GM12874 (cell line): ENCODE measurements around the gene PPARGC1A.

Source experiments
- TF ChIP-seq, protein P1 (sequence below): IDR thresholded peaks from 2 replicates; pipeline ENCODE4 v1.5.1; 2011; ENCODE audit warnings: low read depth, mild to moderate bottlenecking, control low read depth, low read length, moderate library complexity; ENCODE audit not compliant: insufficient read depth

PPARGC1A gene

DNA sequence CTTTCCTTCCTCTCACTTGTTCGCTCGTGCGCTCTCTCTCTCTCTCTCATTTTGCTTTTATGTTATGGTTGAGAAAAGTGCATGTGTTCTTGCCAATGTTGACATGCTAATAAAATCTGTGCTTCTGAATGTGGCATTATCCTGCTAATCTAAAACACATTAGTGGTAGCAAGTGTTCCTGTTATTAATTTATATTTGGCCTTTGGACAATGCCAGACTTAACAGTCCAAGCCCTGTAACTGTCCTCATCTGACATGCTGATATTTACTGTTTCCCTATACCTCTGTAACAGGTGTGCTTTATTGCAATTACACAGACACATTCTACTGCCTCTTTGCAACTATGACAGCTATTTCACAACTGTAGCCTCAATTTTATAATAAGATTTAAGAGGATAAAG lies 2.7 kb downstream of the PPARGC1A start:
- TF ChIP-seq, protein P1, sequence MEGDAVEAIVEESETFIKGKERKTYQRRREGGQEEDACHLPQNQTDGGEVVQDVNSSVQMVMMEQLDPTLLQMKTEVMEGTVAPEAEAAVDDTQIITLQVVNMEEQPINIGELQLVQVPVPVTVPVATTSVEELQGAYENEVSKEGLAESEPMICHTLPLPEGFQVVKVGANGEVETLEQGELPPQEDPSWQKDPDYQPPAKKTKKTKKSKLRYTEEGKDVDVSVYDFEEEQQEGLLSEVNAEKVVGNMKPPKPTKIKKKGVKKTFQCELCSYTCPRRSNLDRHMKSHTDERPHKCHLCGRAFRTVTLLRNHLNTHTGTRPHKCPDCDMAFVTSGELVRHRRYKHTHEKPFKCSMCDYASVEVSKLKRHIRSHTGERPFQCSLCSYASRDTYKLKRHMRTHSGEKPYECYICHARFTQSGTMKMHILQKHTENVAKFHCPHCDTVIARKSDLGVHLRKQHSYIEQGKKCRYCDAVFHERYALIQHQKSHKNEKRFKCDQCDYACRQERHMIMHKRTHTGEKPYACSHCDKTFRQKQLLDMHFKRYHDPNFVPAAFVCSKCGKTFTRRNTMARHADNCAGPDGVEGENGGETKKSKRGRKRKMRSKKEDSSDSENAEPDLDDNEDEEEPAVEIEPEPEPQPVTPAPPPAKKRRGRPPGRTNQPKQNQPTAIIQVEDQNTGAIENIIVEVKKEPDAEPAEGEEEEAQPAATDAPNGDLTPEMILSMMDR = no peak

DNA sequence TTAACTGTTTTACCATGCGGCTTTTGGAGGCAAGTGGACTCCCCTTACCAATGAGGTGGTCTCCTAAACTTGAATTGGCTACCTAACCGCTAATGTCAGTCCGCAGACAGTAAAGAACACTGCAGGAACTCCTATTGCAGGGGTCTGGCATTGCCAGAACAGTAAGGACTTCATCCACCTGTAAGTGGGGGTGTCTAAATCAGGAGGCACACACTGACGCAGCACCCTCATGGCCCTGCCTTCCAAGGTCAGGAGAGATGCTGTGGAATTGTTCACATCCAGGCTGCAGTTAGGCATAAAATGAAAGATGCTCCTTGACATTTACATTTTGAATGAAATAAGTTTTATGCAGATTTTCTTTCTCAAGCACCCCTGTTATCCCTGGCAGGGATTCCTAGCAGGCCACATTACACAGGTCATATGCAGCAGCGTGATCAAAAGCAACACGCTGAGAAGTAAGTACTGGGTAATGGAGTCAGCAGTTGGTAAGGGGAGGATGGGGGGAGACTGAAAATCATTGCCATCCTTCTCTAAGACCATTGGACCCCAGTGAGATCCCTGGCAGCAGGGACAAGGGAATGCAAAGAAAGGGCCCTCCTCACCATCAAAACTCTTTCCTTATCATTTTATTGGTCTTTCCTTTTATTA lies 3.8 kb downstream of the PPARGC1A start:
- TF ChIP-seq, protein P1 = no peak

DNA sequence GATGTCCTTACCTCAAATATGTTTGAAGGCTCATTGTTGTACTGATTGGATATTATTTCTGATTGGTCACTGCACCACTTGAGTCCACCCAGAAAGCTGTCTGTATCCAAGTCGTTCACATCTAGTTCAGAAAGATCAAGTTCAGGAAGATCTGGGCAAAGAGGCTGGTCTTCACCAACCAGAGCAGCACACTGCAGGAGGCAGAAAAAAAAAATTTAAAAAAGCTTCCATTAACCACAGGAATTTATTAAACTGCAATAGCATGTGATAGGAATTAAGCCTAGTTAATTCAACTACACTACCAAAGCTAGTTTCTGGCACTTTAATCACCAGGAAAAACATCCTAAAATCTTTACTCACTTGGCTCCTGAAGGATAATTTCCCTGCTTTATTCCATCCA lies 5.1 kb downstream of the PPARGC1A start:
- TF ChIP-seq, protein P1 = no peak

- TF ChIP-seq, protein P1 = no peak
Observed at GRCh38 chr4:23884261-23884660, 5.6 kb downstream of the PPARGC1A start.

- TF ChIP-seq, protein P1 = no peak
Observed at GRCh38 chr4:23882976-23883531, 6.8 kb downstream of the PPARGC1A start.

- TF ChIP-seq, protein P1 = 0 out of 2 replicates have a peak, but pooled peaks have one; percentile 3
Observed at GRCh38 chr4:23881674-23882337, 8.0 kb downstream of the PPARGC1A start.

DNA sequence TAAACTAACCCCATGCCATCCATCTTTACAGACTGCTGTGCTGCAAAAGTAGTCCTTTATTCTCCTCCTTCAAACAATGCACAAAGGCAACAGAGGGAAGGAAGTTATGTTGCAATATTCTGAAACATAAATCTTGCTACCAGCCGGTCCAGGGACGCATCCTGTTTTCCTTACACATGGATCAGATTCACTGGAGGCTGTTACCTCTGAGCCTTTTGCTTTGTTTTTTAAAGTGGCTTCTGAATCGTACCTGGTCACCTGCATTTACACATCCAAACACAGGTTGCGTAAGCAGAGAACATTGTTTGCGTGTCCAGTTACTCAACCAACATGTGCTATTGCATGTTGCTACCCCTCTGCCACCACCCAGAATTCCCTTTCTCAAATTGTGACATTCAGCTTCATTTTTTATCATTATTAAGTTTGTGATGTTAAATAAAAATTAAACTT lies 8.8 kb downstream of the PPARGC1A start:
- TF ChIP-seq, protein P1 = no peak
